Measurements from ENCODE around the gene CYP46A1.

CYP46A1 gene

GRCh38 chr14:99749763-99750715, 65.9 kb downstream of the CYP46A1 start:
- no peak overlapping the region for H3K4me3 ChIP-seq (ENCODE audit: severe bottlenecking)
- H3K36me3 ChIP-seq (ENCODE audit: low read depth), result no peaks in the 10 kb centered on the region
- no peak for ATAC-seq (ENCODE audit: low read depth)
- peaks cover 24% of the 10 kb centered on the region for H3K4me1 ChIP-seq (ENCODE audit: insufficient read depth, poor library complexity, severe bottlenecking)
- H3K27me3 ChIP-seq (ENCODE audit: insufficient read depth, poor library complexity, severe bottlenecking), result no peaks in the 10 kb centered on the region
- DNase-seq (ENCODE audit: low spot score), result no peak
- no peak overlapping the region for H3K27ac ChIP-seq (ENCODE audit: poor library complexity, severe bottlenecking)
- no peaks in the 10 kb centered on the region for H3K9me3 ChIP-seq (ENCODE audit: severe bottlenecking)
- no peak for TF ChIP-seq CTCF (IDR thresholded peaks at IDR 0.05; ENCODE audit: poor library complexity, severe bottlenecking)

- Histone ChIP-seq H3K4me1 (ENCODE audit: insufficient read depth, poor library complexity, severe bottlenecking) (peaks cover 25% of the 10 kb centered on the region), H3K27ac (ENCODE audit: poor library complexity, severe bottlenecking) (no peak overlapping the region), H3K9me3 (ENCODE audit: severe bottlenecking) (no peaks in the 10 kb centered on the region), H3K4me3 (ENCODE audit: severe bottlenecking) (no peak overlapping the region), H3K36me3 (ENCODE audit: low read depth) (no peaks in the 10 kb centered on the region), H3K27me3 (ENCODE audit: insufficient read depth, poor library complexity, severe bottlenecking) (no peaks in the 10 kb centered on the region)
- DNase-seq (ENCODE audit: low spot score) (no peak), ATAC-seq (ENCODE audit: low read depth) (no peak)
- TF ChIP-seq CTCF (IDR thresholded peaks at IDR 0.05; ENCODE audit: poor library complexity, severe bottlenecking), result no peak
Observed at GRCh38 chr14:99750746-99751450, 66.8 kb downstream of the CYP46A1 start.

GRCh38 chr14:99751539-99752485, 67.7 kb downstream of the CYP46A1 start:
- Histone ChIP-seq H3K4me1 (ENCODE audit: insufficient read depth, poor library complexity, severe bottlenecking) (peaks cover 34% of the 10 kb centered on the region), H3K27ac (ENCODE audit: poor library complexity, severe bottlenecking) (peak overlapping the region; percentile 92), H3K36me3 (ENCODE audit: low read depth) (no peaks in the 10 kb centered on the region), H3K9me3 (ENCODE audit: severe bottlenecking) (no peaks in the 10 kb centered on the region), H3K27me3 (ENCODE audit: insufficient read depth, poor library complexity, severe bottlenecking) (no peaks in the 10 kb centered on the region), H3K4me3 (ENCODE audit: severe bottlenecking) (no peak overlapping the region)
- DNase-seq (ENCODE audit: low spot score) (no peak), ATAC-seq (ENCODE audit: low read depth) (no peak)
- TF ChIP-seq CTCF (IDR thresholded peaks at IDR 0.05; ENCODE audit: poor library complexity, severe bottlenecking), result no peak

- H3K27ac ChIP-seq (ENCODE audit: poor library complexity, severe bottlenecking), result peak overlapping the region; percentile 92
Observed at GRCh38 chr14:99752486-99753121, 68.5 kb downstream of the CYP46A1 start.

More at GRCh38 chr14:99752486-99753121, 68.5 kb downstream of the CYP46A1 start:
- H3K4me1 ChIP-seq (ENCODE audit: insufficient read depth, poor library complexity, severe bottlenecking), result peaks cover 42% of the 10 kb centered on the region
- peak; percentile 74 for ATAC-seq (ENCODE audit: low read depth)
- no peaks in the 10 kb centered on the region for H3K36me3 ChIP-seq (ENCODE audit: low read depth)
- TF ChIP-seq CTCF (IDR thresholded peaks at IDR 0.05; ENCODE audit: poor library complexity, severe bottlenecking), result no peak
- H3K4me3 ChIP-seq (ENCODE audit: severe bottlenecking), result no peak overlapping the region
- DNase-seq (ENCODE audit: low spot score), result peak; percentile 81
- H3K9me3 ChIP-seq (ENCODE audit: severe bottlenecking), result no peaks in the 10 kb centered on the region
- no peaks in the 10 kb centered on the region for H3K27me3 ChIP-seq (ENCODE audit: insufficient read depth, poor library complexity, severe bottlenecking)
